ENCODE measurements around the gene ZNF740. TPM values are rescaled to one million over a fixed set of nuclear protein-coding genes. Genes with fewer than 3 reads are reported as not detected.
A peak's percentile ranks its signal among the peaks of the same experiment; 100 is the strongest.

Gene ZNF740
- total and polyA plus RNA-seq, 10 of the 15 experiments (the other 5 are each of a cell fraction or from before 2014, with no cell fraction given) = 1.4 to 33.6 (median 11.3) TPM

- TF ChIP-seq PAX8 (IDR thresholded peaks at IDR 0.05) (no peak), HCFC1 (IDR thresholded peaks at IDR 0.05; ENCODE audit: low read length) (no peak), ZZZ3 (IDR thresholded peaks at IDR 0.05; ENCODE audit: control insufficient read depth, insufficient read length, low read depth) (no peak), ATF3 (IDR thresholded peaks at IDR 0.05; ENCODE audit: borderline replicate concordance, extremely low read depth, low read depth, low read length) (no peak), CBX5 (IDR thresholded peaks at IDR 0.05; ENCODE audit: low read depth) (no peak), RAD51 (IDR thresholded peaks at IDR 0.05) (no peak), TAF1 (IDR thresholded peaks at IDR 0.05; ENCODE audit: borderline replicate concordance, low read depth, low read length) (no peak), GABPA (IDR thresholded peaks at IDR 0.05; ENCODE audit: low read depth) (no peak), KAT2A (conservative IDR thresholded peaks at IDR 0.05; ENCODE audit: control insufficient read depth, low read depth, low read length) (no peak), RB1 (IDR thresholded peaks at IDR 0.05; ENCODE audit: borderline replicate concordance) (no peak), IKZF1 (conservative IDR thresholded peaks at IDR 0.05) (peak; percentile 97), PKNOX1 (IDR thresholded peaks at IDR 0.05) (no peak), E4F1 (IDR thresholded peaks at IDR 0.05; ENCODE audit: borderline replicate concordance, partially characterized antibody) (no peak), E2F8 (IDR thresholded peaks at IDR 0.05; ENCODE audit: low read depth, partially characterized antibody) (no peak), RELB (IDR thresholded peaks at IDR 0.05; ENCODE audit: low read depth) (peak; percentile 80), YBX1 (IDR thresholded peaks at IDR 0.05) (no peak)
Observed at GRCh38 chr12:53219292-53219955, 38.9 kb downstream of the ZNF740 start (continued).

All from GM12878 (cell line).